ENCODE measurements around the gene INSYN1.

Gene INSYN1

GRCh38 chr15:73699249-73700040 lies 53.7 kb downstream of the INSYN1 start:
- Histone ChIP-seq H3K4me3 (ENCODE audit: low read depth, low read length) (no peak overlapping the region), H3K4me1 (peaks cover 7% of the 10 kb centered on the region), H3K9me3 (no peaks in the 10 kb centered on the region), H3K27me3 (no peaks in the 10 kb centered on the region), H3K36me3 (peaks cover 8% of the 10 kb centered on the region)
- no peak for DNase-seq
- TF ChIP-seq CTCF (IDR thresholded peaks at IDR 0.05; ENCODE audit: low read depth, low read length): no peak

- no peaks in the 10 kb centered on the region for H3K27me3 ChIP-seq
- peak; percentile 91 for DNase-seq
- no peaks in the 10 kb centered on the region for H3K9me3 ChIP-seq
- H3K4me1 ChIP-seq: peaks cover 7% of the 10 kb centered on the region
- peaks cover 8% of the 10 kb centered on the region for H3K36me3 ChIP-seq
- H3K4me3 ChIP-seq (ENCODE audit: low read depth, low read length): no peak overlapping the region
- no peak for TF ChIP-seq CTCF (IDR thresholded peaks at IDR 0.05; ENCODE audit: low read depth, low read length)
These were observed 56.1 kb downstream of the INSYN1 start for GRCh38 chr15:73697033-73697467.

DNA sequence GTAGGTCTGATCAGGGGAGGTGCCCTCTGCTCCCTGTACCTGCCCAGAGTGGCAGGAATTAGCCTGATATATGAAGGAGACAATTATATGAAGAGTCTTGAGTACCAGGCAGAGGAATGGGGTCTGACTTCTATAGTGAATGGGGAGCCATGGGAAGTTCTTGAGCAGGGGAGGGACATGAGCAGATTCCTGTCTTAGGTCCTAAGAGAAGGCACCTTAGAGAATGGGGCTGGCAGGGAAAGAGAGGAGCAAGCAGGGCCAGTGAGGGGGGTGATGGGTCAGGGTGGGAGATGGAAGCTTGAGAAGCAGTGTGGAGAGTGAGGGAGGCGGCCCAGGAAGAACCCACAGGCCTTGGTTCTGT lies 56.5 kb downstream of the INSYN1 start:
- no peak for TF ChIP-seq CTCF (IDR thresholded peaks at IDR 0.05; ENCODE audit: low read depth, low read length)
- no peaks in the 10 kb centered on the region for H3K9me3 ChIP-seq
- no peak overlapping the region for H3K4me3 ChIP-seq (ENCODE audit: low read depth, low read length)
- no peak for DNase-seq
- peaks cover 8% of the 10 kb centered on the region for H3K36me3 ChIP-seq
- peaks cover 7% of the 10 kb centered on the region for H3K4me1 ChIP-seq
- no peaks in the 10 kb centered on the region for H3K27me3 ChIP-seq

GRCh38 chr15:73695773-73696640 lies 57.1 kb downstream of the INSYN1 start:
- no peak for DNase-seq
- Histone ChIP-seq H3K36me3 (peaks cover 8% of the 10 kb centered on the region), H3K4me3 (ENCODE audit: low read depth, low read length) (no peak overlapping the region), H3K27me3 (no peaks in the 10 kb centered on the region), H3K9me3 (no peaks in the 10 kb centered on the region), H3K4me1 (peaks cover 7% of the 10 kb centered on the region)
- no peak for TF ChIP-seq CTCF (IDR thresholded peaks at IDR 0.05; ENCODE audit: low read depth, low read length)

DNA sequence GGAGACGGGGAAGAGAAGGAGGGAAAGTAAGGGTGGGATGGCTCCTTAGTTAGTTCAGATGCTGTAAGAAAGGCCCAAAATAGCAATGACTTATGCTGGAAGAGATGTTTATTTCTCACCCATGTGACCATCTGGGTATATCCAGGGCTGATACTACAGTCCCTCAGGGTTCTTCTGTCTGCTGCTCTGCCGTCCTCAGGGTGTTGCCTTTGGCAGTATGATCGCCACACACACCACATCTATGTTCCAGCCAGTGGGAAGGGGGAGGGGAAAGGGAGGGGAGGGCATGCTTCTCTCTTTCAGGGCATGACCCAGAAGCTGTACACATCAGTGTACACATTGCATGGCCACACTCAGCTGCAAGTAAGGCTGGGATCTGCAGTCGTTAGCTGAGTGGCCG lies 58.7 kb downstream of the INSYN1 start:
- TF ChIP-seq CTCF (IDR thresholded peaks at IDR 0.05; ENCODE audit: low read depth, low read length): no peak
- Histone ChIP-seq H3K36me3 (peaks cover 8% of the 10 kb centered on the region), H3K9me3 (no peaks in the 10 kb centered on the region), H3K27me3 (no peaks in the 10 kb centered on the region), H3K4me1 (peaks cover 11% of the 10 kb centered on the region), H3K4me3 (ENCODE audit: low read depth, low read length) (no peak overlapping the region)
- DNase-seq: no peak

DNA sequence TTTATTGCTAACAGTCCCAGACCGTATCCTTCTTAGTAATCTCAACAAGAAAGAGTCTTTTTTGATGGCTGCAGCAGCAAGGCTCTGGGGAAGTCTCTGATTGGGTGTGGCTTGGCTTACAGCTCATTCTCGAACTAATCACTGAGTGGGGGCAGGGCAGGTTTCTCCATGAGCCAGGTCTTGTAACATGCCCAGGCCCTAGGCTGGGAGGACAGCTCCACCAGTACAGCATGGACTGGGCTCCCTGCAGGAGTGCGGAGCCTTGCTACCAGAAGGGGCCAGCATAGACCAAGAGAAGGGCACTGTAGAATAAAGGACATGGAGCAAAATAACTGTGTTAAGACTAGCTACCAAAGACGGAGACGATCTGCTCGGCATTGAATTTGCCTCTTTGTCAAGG lies 61.8 kb downstream of the INSYN1 start:
- Histone ChIP-seq H3K4me3 (ENCODE audit: low read depth, low read length) (no peak overlapping the region), H3K4me1 (peaks cover 15% of the 10 kb centered on the region), H3K9me3 (no peaks in the 10 kb centered on the region), H3K27me3 (no peaks in the 10 kb centered on the region), H3K36me3 (no peaks in the 10 kb centered on the region)
- peak; percentile 44 for TF ChIP-seq CTCF (IDR thresholded peaks at IDR 0.05; ENCODE audit: low read depth, low read length)
- peak; percentile 74 for DNase-seq

Data from BE2C (cell line).